ENCODE results near the gene USP16.

Gene USP16

GRCh38 chr21:29033301-29033700, 8.8 kb downstream of the USP16 start:
- no peak for ATAC-seq
- no peak for TF ChIP-seq CSDC2 (CRISPR knock-in tag; IDR thresholded peaks at IDR 0.05)
- no peak for TF ChIP-seq ZNF70 (CRISPR knock-in tag; IDR thresholded peaks at IDR 0.05)
- TF ChIP-seq TCF4 (CRISPR knock-in tag; IDR thresholded peaks at IDR 0.05; ENCODE audit: borderline replicate concordance), result no peak
- no peak for TF ChIP-seq PATZ1 (CRISPR knock-in tag; IDR thresholded peaks at IDR 0.05; ENCODE audit: borderline replicate concordance)
- TF ChIP-seq ESRRG (CRISPR knock-in tag; IDR thresholded peaks at IDR 0.05), result no peak
- no peak for TF ChIP-seq TOX (CRISPR knock-in tag; IDR thresholded peaks at IDR 0.05; ENCODE audit: borderline replicate concordance)
- TF ChIP-seq, protein P1, sequence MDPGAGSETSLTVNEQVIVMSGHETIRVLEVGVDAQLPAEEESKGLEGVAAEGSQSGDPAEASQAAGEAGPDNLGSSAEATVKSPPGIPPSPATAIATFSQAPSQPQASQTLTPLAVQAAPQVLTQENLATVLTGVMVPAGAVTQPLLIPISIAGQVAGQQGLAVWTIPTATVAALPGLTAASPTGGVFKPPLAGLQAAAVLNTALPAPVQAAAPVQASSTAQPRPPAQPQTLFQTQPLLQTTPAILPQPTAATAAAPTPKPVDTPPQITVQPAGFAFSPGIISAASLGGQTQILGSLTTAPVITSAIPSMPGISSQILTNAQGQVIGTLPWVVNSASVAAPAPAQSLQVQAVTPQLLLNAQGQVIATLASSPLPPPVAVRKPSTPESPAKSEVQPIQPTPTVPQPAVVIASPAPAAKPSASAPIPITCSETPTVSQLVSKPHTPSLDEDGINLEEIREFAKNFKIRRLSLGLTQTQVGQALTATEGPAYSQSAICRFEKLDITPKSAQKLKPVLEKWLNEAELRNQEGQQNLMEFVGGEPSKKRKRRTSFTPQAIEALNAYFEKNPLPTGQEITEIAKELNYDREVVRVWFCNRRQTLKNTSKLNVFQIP (CRISPR knock-in tag; IDR thresholded peaks at IDR 0.05; ENCODE audit: borderline replicate concordance, low read depth), result no peak
- no peak for TF ChIP-seq ARNTL (CRISPR knock-in tag; IDR thresholded peaks at IDR 0.05; ENCODE audit: borderline replicate concordance, low read depth)
- no peak for TF ChIP-seq ISL1 (CRISPR knock-in tag; IDR thresholded peaks at IDR 0.05)

DNA sequence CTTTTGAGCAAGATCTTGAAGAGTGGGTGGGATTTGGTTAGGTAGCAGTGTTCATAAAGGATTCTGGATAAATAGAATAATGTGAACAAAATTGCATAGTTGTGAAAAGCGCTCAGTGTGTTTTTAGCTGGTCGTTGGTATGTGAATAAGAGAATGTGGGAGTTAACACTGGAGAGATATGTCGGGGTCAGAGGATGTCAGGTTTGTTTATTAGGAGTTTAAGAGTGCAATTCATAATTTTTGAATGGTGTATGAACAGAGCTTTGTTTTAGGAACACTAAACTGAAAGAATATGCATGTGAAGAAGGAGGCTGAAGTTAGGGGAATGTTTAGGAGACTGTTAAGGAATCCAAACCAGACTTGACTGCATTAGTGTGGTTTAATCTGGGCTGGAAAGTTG, 9.4 kb downstream of the USP16 start:
- TF ChIP-seq GLIS3 (CRISPR knock-in tag; IDR thresholded peaks at IDR 0.05), result no peak
- no peak for TF ChIP-seq ZNF565 (CRISPR knock-in tag; conservative IDR thresholded peaks at IDR 0.05; ENCODE audit: low read depth)
- TF ChIP-seq SNAI2 (CRISPR knock-in tag; IDR thresholded peaks at IDR 0.05), result no peak
- no peak for TF ChIP-seq ESRRG (CRISPR knock-in tag; IDR thresholded peaks at IDR 0.05)
- TF ChIP-seq OSR1 (CRISPR knock-in tag; IDR thresholded peaks at IDR 0.05), result no peak
- no peak for TF ChIP-seq RARB (CRISPR knock-in tag; IDR thresholded peaks at IDR 0.05)
- TF ChIP-seq ARNTL (CRISPR knock-in tag; IDR thresholded peaks at IDR 0.05; ENCODE audit: borderline replicate concordance, low read depth), result no peak
- no peak for TF ChIP-seq TCF4 (CRISPR knock-in tag; IDR thresholded peaks at IDR 0.05; ENCODE audit: borderline replicate concordance)
- TF ChIP-seq ISL1 (CRISPR knock-in tag; IDR thresholded peaks at IDR 0.05), result no peak
- no peak for TF ChIP-seq ZFP30 (CRISPR knock-in tag; IDR thresholded peaks at IDR 0.05)
- no peak for TF ChIP-seq CSDC2 (CRISPR knock-in tag; IDR thresholded peaks at IDR 0.05)
- ATAC-seq, result no peak

- TF ChIP-seq CREB5 (CRISPR knock-in tag; IDR thresholded peaks at IDR 0.05; ENCODE audit: low read depth) (no peak), CSDC2 (CRISPR knock-in tag; IDR thresholded peaks at IDR 0.05) (no peak), ZC3H10 (CRISPR knock-in tag; IDR thresholded peaks at IDR 0.05) (no peak), PATZ1 (CRISPR knock-in tag; IDR thresholded peaks at IDR 0.05; ENCODE audit: borderline replicate concordance) (no peak), OSR1 (CRISPR knock-in tag; IDR thresholded peaks at IDR 0.05) (no peak), ZFP3 (CRISPR knock-in tag; IDR thresholded peaks at IDR 0.05) (no peak), BACH2 (CRISPR knock-in tag; IDR thresholded peaks at IDR 0.05; ENCODE audit: borderline replicate concordance) (no peak), ARNTL (CRISPR knock-in tag; IDR thresholded peaks at IDR 0.05; ENCODE audit: borderline replicate concordance, low read depth) (no peak), RARB (CRISPR knock-in tag; IDR thresholded peaks at IDR 0.05) (no peak), TOX (CRISPR knock-in tag; IDR thresholded peaks at IDR 0.05; ENCODE audit: borderline replicate concordance) (no peak), ESRRG (CRISPR knock-in tag; IDR thresholded peaks at IDR 0.05) (no peak)
- TF ChIP-seq, protein P1 (CRISPR knock-in tag; IDR thresholded peaks at IDR 0.05; ENCODE audit: borderline replicate concordance, low read depth), result no peak
- TF ChIP-seq, protein P2, sequence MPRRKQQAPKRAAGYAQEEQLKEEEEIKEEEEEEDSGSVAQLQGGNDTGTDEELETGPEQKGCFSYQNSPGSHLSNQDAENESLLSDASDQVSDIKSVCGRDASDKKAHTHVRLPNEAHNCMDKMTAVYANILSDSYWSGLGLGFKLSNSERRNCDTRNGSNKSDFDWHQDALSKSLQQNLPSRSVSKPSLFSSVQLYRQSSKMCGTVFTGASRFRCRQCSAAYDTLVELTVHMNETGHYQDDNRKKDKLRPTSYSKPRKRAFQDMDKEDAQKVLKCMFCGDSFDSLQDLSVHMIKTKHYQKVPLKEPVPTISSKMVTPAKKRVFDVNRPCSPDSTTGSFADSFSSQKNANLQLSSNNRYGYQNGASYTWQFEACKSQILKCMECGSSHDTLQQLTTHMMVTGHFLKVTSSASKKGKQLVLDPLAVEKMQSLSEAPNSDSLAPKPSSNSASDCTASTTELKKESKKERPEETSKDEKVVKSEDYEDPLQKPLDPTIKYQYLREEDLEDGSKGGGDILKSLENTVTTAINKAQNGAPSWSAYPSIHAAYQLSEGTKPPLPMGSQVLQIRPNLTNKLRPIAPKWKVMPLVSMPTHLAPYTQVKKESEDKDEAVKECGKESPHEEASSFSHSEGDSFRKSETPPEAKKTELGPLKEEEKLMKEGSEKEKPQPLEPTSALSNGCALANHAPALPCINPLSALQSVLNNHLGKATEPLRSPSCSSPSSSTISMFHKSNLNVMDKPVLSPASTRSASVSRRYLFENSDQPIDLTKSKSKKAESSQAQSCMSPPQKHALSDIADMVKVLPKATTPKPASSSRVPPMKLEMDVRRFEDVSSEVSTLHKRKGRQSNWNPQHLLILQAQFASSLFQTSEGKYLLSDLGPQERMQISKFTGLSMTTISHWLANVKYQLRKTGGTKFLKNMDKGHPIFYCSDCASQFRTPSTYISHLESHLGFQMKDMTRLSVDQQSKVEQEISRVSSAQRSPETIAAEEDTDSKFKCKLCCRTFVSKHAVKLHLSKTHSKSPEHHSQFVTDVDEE (CRISPR knock-in tag; IDR thresholded peaks at IDR 0.05), result no peak
- ATAC-seq, result no peak
Measured at GRCh38 chr21:29034678-29035077, 10.2 kb downstream of the USP16 start.
